ENCODE results near the gene MARS2.

- no peak for TF ChIP-seq EZH2 (IDR thresholded peaks at IDR 0.05; ENCODE audit: low read length)
- TF ChIP-seq, protein P1, sequence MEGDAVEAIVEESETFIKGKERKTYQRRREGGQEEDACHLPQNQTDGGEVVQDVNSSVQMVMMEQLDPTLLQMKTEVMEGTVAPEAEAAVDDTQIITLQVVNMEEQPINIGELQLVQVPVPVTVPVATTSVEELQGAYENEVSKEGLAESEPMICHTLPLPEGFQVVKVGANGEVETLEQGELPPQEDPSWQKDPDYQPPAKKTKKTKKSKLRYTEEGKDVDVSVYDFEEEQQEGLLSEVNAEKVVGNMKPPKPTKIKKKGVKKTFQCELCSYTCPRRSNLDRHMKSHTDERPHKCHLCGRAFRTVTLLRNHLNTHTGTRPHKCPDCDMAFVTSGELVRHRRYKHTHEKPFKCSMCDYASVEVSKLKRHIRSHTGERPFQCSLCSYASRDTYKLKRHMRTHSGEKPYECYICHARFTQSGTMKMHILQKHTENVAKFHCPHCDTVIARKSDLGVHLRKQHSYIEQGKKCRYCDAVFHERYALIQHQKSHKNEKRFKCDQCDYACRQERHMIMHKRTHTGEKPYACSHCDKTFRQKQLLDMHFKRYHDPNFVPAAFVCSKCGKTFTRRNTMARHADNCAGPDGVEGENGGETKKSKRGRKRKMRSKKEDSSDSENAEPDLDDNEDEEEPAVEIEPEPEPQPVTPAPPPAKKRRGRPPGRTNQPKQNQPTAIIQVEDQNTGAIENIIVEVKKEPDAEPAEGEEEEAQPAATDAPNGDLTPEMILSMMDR (optimal IDR thresholded peaks at IDR 0.05 in 1 of 3, IDR thresholded peaks at IDR 0.05 in 1 of 3, conservative IDR thresholded peaks at IDR 0.05 in 1 of 3; ENCODE audit: extremely low read depth in 1 of 3, insufficient read depth in 2 of 3, low read length in 3 of 3) = no peak
Observed at GRCh38 chr2:197661626-197662025, 43.5 kb upstream of the MARS2 start.
